Stimulated activated CD8-positive, alpha-beta memory T cell treated with anti-CD3 and anti-CD28 coated beads, Interleukin-12 subunit alpha, Interleukin-12 subunit beta, amount 100 ng/mL, for 4 hours (primary cell): ENCODE results near the gene RUNDC3A.
"Not testable (repeated sequence)": the region's sequence is repeated elsewhere in the genome, so short reads cannot be mapped to it uniquely, and the experiment has no call there.

Experiments
- DNase-seq: peaks from one replicate; pipeline ENCODE4 v3.0.0-alpha.2; 2020; ENCODE audit warnings: low read depth

The RUNDC3A gene

GRCh38 chr17:44345454-44346026 lies 37.1 kb downstream of the RUNDC3A start:
- no peak for DNase-seq

- DNase-seq = no peak
Observed at GRCh38 chr17:44346064-44346844, 37.9 kb downstream of the RUNDC3A start.

DNA sequence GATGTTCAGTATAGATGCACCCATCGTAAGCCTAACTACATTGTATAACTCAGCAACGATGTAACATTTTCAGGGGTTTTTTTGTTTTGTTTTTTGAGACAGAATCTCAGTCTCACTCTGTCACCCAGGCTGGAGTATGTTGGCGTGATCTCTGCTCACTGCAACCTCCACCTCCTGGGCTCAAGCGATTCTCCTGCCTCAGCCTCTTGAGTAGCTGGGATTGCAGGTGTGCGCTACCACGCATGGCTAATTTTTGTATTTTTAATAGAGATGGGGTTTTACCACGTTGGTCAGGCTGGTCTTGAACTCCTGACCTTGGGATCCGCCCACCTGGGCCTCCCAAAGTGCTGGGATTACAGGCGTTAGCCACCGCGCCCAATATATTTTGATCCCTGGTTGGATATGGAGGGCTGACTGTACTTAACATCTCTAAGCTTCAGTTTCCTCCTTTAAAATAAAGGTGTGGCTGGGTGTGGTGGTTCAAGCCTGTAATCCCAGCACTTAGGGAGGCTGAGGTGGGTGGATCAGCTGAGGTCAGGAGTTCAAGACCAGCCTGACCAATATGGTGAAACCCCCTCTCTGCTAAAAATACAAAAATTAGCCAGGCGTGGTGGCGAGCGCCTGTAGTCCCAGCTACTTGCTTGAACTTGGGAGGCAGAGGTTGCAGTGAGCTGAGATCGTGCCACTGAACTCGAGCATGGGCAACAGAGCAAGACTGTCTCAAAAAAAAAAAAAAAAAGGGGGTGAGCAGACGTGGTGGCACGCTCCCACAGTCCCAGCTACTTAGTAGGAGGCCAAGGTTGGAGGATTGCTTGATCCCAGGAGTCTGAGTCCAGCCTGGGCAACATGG lies 39.0 kb downstream of the RUNDC3A start:
- DNase-seq = not testable (repeated sequence)

GRCh38 chr17:44348234-44348987 lies 40.0 kb downstream of the RUNDC3A start:
- no peak for DNase-seq

DNA sequence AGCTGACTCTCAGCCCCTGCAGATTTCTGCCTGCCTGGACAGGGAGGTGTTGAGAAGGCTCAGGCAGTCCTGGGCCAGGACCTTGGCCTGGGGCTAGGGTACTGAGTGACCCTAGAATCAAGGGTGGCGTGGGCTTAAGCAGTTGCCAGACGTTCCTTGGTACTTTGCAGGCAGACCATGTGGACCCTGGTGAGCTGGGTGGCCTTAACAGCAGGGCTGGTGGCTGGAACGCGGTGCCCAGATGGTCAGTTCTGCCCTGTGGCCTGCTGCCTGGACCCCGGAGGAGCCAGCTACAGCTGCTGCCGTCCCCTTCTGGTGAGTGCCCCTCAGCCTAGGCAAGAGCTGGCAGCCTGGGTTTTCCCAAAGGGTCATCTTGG lies 40.6 kb downstream of the RUNDC3A start:
- DNase-seq = no peak

DNA sequence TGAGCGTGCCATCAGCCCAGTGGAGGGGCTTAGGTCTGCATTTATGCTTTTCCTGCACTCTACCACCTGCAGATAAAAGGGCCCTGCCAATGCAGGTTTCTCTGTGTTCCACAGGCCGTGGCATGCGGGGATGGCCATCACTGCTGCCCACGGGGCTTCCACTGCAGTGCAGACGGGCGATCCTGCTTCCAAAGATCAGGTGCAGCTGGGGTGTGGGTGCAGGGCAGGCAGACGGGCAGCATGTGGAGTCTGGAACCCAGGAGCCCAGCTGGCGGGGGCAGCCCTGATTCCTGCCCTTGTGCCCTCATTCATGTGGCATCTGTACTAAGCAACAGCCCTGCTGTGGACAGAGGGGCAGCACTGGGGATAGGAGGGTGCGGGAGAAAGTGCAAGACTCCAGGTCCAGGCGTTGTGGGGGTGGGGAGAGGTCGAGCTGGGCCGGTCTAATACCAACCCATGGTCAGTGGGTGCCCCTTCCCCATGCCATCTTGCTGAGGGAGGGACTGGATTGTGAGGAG lies 41.2 kb downstream of the RUNDC3A start:
- DNase-seq = no peak

GRCh38 chr17:44350733-44351226 lies 42.4 kb downstream of the RUNDC3A start:
- DNase-seq = peak; percentile 55

DNA sequence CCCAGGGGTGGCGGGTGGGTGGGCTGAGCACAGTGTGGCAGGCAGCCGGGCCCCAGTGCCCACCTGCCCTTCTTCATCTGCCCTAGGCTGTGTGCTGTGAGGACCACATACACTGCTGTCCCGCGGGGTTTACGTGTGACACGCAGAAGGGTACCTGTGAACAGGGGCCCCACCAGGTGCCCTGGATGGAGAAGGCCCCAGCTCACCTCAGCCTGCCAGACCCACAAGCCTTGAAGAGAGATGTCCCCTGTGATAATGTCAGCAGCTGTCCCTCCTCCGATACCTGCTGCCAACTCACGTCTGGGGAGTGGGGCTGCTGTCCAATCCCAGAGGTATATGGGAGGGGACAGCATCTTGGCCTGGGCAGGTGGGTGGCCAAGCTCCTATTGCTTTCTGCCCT lies 43.1 kb downstream of the RUNDC3A start:
- DNase-seq = no peak

GRCh38 chr17:44351961-44352827 lies 43.8 kb downstream of the RUNDC3A start:
- no peak for DNase-seq

GRCh38 chr17:44352828-44353671 lies 44.6 kb downstream of the RUNDC3A start:
- DNase-seq = no peak

- DNase-seq = no peak
Observed at GRCh38 chr17:44353672-44354331, 45.4 kb downstream of the RUNDC3A start.

GRCh38 chr17:44354582-44355561 lies 46.5 kb downstream of the RUNDC3A start:
- DNase-seq = peak; percentile 42

DNA sequence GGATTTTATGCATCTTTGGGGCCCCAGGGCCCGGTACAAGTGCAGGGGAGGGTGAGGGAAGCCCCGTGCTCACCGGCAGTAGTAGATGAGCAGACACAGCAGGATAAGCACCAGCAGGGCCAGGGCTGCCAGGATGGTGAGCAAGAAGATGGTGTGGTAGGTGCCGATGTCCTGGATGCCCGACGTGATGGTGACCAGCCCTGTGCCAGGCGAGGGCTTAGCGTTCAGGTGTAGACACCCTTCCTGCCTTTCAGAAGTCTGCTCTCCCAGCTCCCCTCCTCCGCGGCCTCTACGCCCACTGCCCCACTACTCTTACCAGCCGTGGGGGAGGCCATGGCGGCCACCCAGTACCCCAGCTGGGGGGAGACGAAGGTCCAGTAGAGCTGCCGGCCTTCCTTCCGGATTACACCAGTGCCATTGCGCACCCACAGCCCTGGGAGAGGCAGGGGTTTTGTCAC lies 47.3 kb downstream of the RUNDC3A start:
- DNase-seq = no peak

DNA sequence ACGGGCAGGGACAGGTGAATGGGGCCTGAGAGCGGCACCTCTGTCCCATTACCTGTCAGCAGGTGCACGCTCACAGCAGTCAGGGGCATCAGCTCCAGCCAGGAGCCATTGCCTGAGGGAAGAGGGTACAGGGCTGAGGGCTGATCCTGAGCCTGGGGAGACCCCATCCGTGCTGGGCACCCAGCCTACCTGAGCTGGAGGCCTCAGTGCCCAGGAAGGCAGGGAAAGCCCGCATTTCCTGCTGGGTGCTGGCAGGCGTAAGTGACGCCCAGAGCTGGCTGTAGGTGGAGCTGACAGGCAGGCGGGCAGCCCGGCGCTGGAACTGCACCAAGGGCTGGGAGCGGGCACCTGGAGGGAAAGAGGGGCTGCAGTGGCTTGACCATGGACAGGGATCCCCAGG lies 47.8 kb downstream of the RUNDC3A start:
- DNase-seq = no peak

GRCh38 chr17:44358066-44358465 lies 49.7 kb downstream of the RUNDC3A start:
- DNase-seq = no peak

GRCh38 chr17:44359006-44359405 lies 50.6 kb downstream of the RUNDC3A start:
- no peak for DNase-seq

GRCh38 chr17:44359458-44360143 lies 51.2 kb downstream of the RUNDC3A start:
- DNase-seq = no peak
